ENCODE measurements around the gene FLRT2.
A peak's percentile ranks its signal among the peaks of the same experiment; 100 is the strongest.

FLRT2 gene

DNA sequence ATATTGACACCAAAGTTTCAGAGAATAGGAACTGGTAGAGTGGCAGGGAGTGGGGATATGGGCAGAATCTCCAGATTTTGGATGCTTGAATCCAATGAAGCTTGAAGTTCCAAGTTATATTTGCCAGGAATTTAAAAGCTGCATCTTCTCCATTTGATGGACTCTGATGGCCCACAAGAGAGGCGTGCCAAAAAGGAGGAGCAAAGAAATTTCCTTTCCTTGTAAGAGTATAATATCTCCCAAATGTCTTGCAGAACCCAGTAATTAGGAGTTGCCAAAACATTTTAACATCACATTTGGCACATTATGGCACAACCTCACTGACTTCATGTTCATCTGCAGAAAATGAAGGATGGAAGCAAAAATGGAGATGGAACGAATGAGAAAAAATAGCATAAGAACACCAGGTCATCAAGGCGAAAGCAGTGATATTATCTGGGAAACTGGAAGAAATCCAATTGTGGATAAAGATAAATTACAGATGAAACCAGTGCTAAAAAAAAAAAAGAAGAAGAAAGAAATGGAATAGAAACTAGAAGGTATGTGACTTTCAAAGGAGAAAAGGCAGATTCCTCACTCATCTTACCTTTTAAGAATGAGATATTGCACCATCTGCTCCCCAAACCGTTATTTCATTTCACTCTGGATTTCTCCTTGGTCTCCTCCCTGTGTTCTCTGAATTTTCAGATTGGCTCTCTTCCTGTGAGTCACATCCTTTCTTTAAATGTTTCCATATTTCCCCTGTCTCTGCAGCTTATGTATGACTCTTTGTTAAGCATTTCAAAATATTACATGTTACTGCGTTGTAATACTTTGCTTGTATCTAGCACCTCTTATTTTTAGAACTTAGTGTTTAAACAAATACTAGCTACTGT is 13.5 kb upstream of the FLRT2 start:
- Histone ChIP-seq H3K4me3 (ENCODE audit: severe bottlenecking) (no peak overlapping the region), H3K36me3 (ENCODE audit: low read depth) (no peaks in the 10 kb centered on the region), H3K27me3 (ENCODE audit: insufficient read depth, poor library complexity, severe bottlenecking) (no peaks in the 10 kb centered on the region), H3K9me3 (ENCODE audit: severe bottlenecking) (no peaks in the 10 kb centered on the region), H3K4me1 (ENCODE audit: insufficient read depth, poor library complexity, severe bottlenecking) (peaks cover 27% of the 10 kb centered on the region), H3K27ac (ENCODE audit: poor library complexity, severe bottlenecking) (peak overlapping the region; percentile 75)
- DNase-seq (ENCODE audit: low spot score), result no peak
- peak; percentile 99 for ATAC-seq (ENCODE audit: low read depth)
- TF ChIP-seq, protein P1, sequence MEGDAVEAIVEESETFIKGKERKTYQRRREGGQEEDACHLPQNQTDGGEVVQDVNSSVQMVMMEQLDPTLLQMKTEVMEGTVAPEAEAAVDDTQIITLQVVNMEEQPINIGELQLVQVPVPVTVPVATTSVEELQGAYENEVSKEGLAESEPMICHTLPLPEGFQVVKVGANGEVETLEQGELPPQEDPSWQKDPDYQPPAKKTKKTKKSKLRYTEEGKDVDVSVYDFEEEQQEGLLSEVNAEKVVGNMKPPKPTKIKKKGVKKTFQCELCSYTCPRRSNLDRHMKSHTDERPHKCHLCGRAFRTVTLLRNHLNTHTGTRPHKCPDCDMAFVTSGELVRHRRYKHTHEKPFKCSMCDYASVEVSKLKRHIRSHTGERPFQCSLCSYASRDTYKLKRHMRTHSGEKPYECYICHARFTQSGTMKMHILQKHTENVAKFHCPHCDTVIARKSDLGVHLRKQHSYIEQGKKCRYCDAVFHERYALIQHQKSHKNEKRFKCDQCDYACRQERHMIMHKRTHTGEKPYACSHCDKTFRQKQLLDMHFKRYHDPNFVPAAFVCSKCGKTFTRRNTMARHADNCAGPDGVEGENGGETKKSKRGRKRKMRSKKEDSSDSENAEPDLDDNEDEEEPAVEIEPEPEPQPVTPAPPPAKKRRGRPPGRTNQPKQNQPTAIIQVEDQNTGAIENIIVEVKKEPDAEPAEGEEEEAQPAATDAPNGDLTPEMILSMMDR (IDR thresholded peaks at IDR 0.05; ENCODE audit: poor library complexity, severe bottlenecking), result no peak

DNA sequence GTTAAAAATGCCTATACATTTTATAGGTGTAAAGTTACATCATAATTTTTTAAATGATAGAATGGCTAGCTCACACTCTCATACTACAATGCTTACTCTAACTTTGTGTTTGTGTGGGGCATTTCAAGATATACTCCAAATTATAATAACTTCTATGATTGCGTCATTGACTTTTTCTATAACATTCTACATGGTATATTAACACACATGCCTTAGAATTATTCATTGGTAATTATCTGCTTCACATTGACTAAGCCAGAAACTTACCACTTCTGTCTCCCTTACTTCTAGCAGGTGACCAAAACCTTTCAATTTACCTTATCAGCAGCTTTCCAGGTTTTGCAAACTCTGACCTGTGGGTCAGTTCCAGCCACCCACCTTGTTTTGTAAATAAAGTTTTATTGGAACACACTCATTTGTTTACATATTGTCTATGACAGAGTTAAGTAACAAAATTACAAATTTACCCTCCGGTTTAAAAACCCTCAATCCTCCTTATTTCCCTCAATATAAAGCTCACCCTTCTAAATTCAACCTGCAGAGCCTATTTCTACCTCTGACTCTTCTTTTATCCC is 12.7 kb upstream of the FLRT2 start:
- Histone ChIP-seq H3K4me3 (ENCODE audit: severe bottlenecking) (no peak overlapping the region), H3K27ac (ENCODE audit: poor library complexity, severe bottlenecking) (peak overlapping the region; percentile 75), H3K9me3 (ENCODE audit: severe bottlenecking) (no peaks in the 10 kb centered on the region), H3K4me1 (ENCODE audit: insufficient read depth, poor library complexity, severe bottlenecking) (peaks cover 27% of the 10 kb centered on the region), H3K27me3 (ENCODE audit: insufficient read depth, poor library complexity, severe bottlenecking) (no peaks in the 10 kb centered on the region), H3K36me3 (ENCODE audit: low read depth) (no peaks in the 10 kb centered on the region)
- ATAC-seq (ENCODE audit: low read depth) (no peak; the same call in 2 of the 3 replicates), DNase-seq (ENCODE audit: low spot score) (no peak)
- TF ChIP-seq, protein P1 (IDR thresholded peaks at IDR 0.05; ENCODE audit: poor library complexity, severe bottlenecking), result no peak

DNA sequence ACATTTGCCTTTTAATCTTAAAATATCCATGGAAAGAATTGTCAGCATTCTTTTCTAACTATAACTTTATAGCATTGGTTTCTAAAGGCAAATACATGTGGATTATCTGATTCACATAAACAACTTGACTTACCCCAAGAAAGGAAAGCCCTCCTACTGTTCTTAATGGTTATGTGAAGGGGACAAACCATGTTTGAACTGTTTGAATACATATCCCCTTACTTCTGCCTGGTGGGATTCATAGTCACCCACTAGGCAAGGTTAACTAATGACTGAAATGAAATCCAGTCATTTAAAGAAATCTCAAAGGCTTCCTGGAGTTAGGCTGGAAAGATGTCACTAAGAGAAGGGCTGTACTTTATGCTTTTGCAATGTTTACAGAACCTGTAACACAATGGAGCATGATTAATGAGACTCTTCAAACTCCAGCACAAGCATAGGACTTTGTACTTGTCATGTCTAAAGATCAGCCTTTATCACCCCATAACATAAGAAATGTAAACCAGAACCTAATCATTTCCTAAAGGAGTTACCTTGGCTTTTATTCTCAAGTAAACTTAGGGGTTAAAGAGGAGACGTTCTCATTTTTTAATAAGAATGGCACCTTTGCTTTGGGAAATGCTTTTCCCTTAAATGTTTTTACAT is 10.2 kb upstream of the FLRT2 start:
- Histone ChIP-seq H3K9me3 (ENCODE audit: severe bottlenecking) (no peaks in the 10 kb centered on the region), H3K4me3 (ENCODE audit: severe bottlenecking) (no peak overlapping the region), H3K4me1 (ENCODE audit: insufficient read depth, poor library complexity, severe bottlenecking) (peaks cover 27% of the 10 kb centered on the region), H3K27me3 (ENCODE audit: insufficient read depth, poor library complexity, severe bottlenecking) (no peaks in the 10 kb centered on the region), H3K36me3 (ENCODE audit: low read depth) (no peaks in the 10 kb centered on the region), H3K27ac (ENCODE audit: poor library complexity, severe bottlenecking) (no peak overlapping the region)
- DNase-seq (ENCODE audit: low spot score), result no peak
- TF ChIP-seq, protein P1 (IDR thresholded peaks at IDR 0.05; ENCODE audit: poor library complexity, severe bottlenecking), result no peak
- ATAC-seq (ENCODE audit: low read depth), result no peak

DNA sequence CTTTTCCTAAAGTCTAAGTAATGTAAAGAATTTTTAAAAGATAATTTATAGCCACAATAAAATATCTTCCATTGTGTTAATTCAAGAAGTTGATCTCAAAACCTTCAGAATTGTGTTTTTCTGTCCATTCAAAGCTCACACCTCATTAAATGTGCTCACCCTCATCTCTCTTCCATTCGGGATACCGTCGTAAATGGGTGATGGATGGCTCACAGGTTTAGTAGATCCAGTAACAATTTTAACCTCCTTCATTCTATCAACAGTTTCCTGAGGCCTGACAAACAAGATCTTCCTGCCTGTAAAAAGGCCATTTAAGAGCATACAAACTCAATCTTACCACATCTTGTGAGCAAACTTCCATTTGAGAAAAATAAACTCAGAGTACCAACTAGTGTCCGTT is 9.4 kb upstream of the FLRT2 start:
- no peak for ATAC-seq (ENCODE audit: low read depth)
- Histone ChIP-seq H3K4me1 (ENCODE audit: insufficient read depth, poor library complexity, severe bottlenecking) (peaks cover 27% of the 10 kb centered on the region), H3K4me3 (ENCODE audit: severe bottlenecking) (no peak overlapping the region), H3K36me3 (ENCODE audit: low read depth) (no peaks in the 10 kb centered on the region), H3K27ac (ENCODE audit: poor library complexity, severe bottlenecking) (no peak overlapping the region), H3K9me3 (ENCODE audit: severe bottlenecking) (no peaks in the 10 kb centered on the region), H3K27me3 (ENCODE audit: insufficient read depth, poor library complexity, severe bottlenecking) (no peaks in the 10 kb centered on the region)
- no peak for DNase-seq (ENCODE audit: low spot score)
- TF ChIP-seq, protein P1 (IDR thresholded peaks at IDR 0.05; ENCODE audit: poor library complexity, severe bottlenecking), result no peak
